H1 (cell line): ENCODE results near the gene SYTL2. TPM values are rescaled to one million over a fixed set of nuclear protein-coding genes. Genes with fewer than 3 reads are reported as not detected.
A peak's percentile ranks its signal among the peaks of the same experiment; 100 is the strongest.

ENCODE experiments used
- CTCF ChIA-PET: fragments of 300-600 bp; sonication (Branson Sonifier 250); formaldehyde crosslinking; loops from one replicate; lab custom pipeline; 2021; ENCODE audit not compliant: partially characterized antibody; lab: Charles Lee
- POLR2A ChIA-PET: fragments of 300-600 bp; sonication (Branson Sonifier 250); formaldehyde crosslinking; loops from one replicate; lab custom pipeline; 2021; ENCODE audit warnings: inconsistent platforms; ENCODE audit not compliant: partially characterized antibody; lab: Charles Lee
- DNase-seq, 2 experiments: peaks; one replicate each; pipeline versions ENCODE4 v3.0.0 to v3.0.0-alpha.2; 2010 to 2022; ENCODE audit warnings: low spot score in 2 of 2, low read depth in 1 of 2, mixed read lengths in 1 of 2
- FAIRE-seq: peaks from 2 replicates; lab custom pipeline; 2011; peaks lifted over from hg19 to GRCh38; lab: Jason Lieb, UNC
- H2AFZ ChIP-seq: 2 replicates; pipeline ENCODE4 v1.8.1; 2012; ENCODE audit warnings: low read length, inconsistent platforms
- H2AK5ac ChIP-seq: 2 replicates; pipeline ENCODE4 v1.6.1; 2013; ENCODE audit warnings: low read depth, low read length
- H2BK120ac ChIP-seq: replicated peaks from 2 replicates; pipeline ENCODE3; 2013; ENCODE audit warnings: low read depth, low read length, inconsistent platforms
- H2BK12ac ChIP-seq: 2 replicates; pipeline ENCODE4 v1.6.1; 2013; ENCODE audit warnings: low read depth, low read length
- H2BK15ac ChIP-seq: 2 replicates; pipeline ENCODE4 v1.6.1; 2013; ENCODE audit warnings: low read length
- H2BK20ac ChIP-seq: 2 replicates; pipeline ENCODE4 v1.6.1; 2013; ENCODE audit warnings: low read length
- H2BK5ac ChIP-seq: 2 replicates; pipeline ENCODE4 v1.6.1; 2013; ENCODE audit warnings: low read depth, low read length
- H3K14ac ChIP-seq: 2 replicates; pipeline ENCODE4 v1.6.1; 2013; ENCODE audit warnings: inconsistent platforms; ENCODE audit not compliant: insufficient read length
- H3K18ac ChIP-seq: 2 replicates; pipeline ENCODE4 v1.6.1; 2013; ENCODE audit warnings: low read length; ENCODE audit errors: extremely low read depth
- H3K23ac ChIP-seq: 2 replicates; pipeline ENCODE4 v1.6.1; 2013; ENCODE audit warnings: inconsistent platforms; ENCODE audit not compliant: insufficient read length
- H3K23me2 ChIP-seq: 2 replicates; pipeline ENCODE4 v1.6.1; 2013; ENCODE audit warnings: low read depth, low read length
- H3K27ac ChIP-seq: 2 replicates; pipeline ENCODE4 v1.6.1; 2011; ENCODE audit warnings: low read depth, low read length, inconsistent platforms
- H3K27me3 ChIP-seq, 4 experiments: replicated peaks in 1 of 4; 1 replicate in 1 of 4; 2 replicates in 3 of 4; pipeline versions ENCODE4 v1.6.1 to v1.8.1; 2011 to 2013; ENCODE audit warnings: low read length in 3 of 4, mild to moderate bottlenecking in 3 of 4, inconsistent platforms in 2 of 4, mixed read lengths in 2 of 4, moderate library complexity in 1 of 4; ENCODE audit not compliant: control insufficient read depth in 3 of 4, insufficient read depth in 3 of 4; ENCODE audit errors: extremely low read depth in 1 of 4
- H3K36me3 ChIP-seq, 4 experiments: 2 replicates each; pipeline versions ENCODE4 v1.6.1 to v1.8.1; 2011 to 2013; ENCODE audit warnings: mild to moderate bottlenecking in 4 of 4, low read length in 3 of 4, moderate library complexity in 2 of 4, control low read depth in 1 of 4, inconsistent platforms in 1 of 4; ENCODE audit not compliant: insufficient read depth in 4 of 4, control insufficient read depth in 2 of 4
- H3K4ac ChIP-seq: replicated peaks from 2 replicates; pipeline ENCODE3; 2013; ENCODE audit warnings: low read length, low read depth, mixed read lengths, inconsistent platforms; ENCODE audit not compliant: insufficient read length
- H3K4me1 ChIP-seq, 4 experiments: replicated peaks in 1 of 4; 1 replicate in 1 of 4; 2 replicates in 3 of 4; pipeline versions ENCODE4 v1.6.1 to v1.8.1; 2011 to 2013; ENCODE audit warnings: low read length in 3 of 4, inconsistent platforms in 2 of 4, mixed read lengths in 1 of 4; ENCODE audit not compliant: insufficient read depth in 4 of 4, control insufficient read depth in 3 of 4
- H3K4me2 ChIP-seq, 2 experiments: 2 replicates each; pipeline versions ENCODE4 v1.6.1 to v1.8.1; 2011 to 2013; ENCODE audit warnings: low read depth in 2 of 2, low read length in 2 of 2, control low read depth in 1 of 2, inconsistent platforms in 1 of 2, mild to moderate bottlenecking in 1 of 2; ENCODE audit not compliant: insufficient read depth in 1 of 2
- H3K4me3 ChIP-seq, 4 experiments: fragments of 200-600, 300-600 bp in 1 of 4; sonication (generic), shearing (Covaris generic), sonication (Bioruptor Twin) in 1 of 4; 2 replicates each; pipeline versions ENCODE4 v1.5.1 to v1.8.1; 2011 to 2016; ENCODE audit warnings: low read length in 4 of 4, low read depth in 3 of 4, control low read depth in 2 of 4, inconsistent platforms in 2 of 4, mild to moderate bottlenecking in 2 of 4, mixed read lengths in 1 of 4, moderate library complexity in 1 of 4; ENCODE audit not compliant: insufficient read depth in 2 of 4; ENCODE audit errors: extremely low read depth in 1 of 4
- H3K56ac ChIP-seq: replicated peaks from 2 replicates; pipeline ENCODE3; 2013; ENCODE audit warnings: low read depth, mild to moderate bottlenecking, mixed read lengths, low read length, inconsistent platforms; ENCODE audit not compliant: insufficient read length
- H3K79me1 ChIP-seq: 2 replicates; pipeline ENCODE4 v1.6.1; 2013; ENCODE audit warnings: low read depth, low read length, control low read depth
- H3K79me2 ChIP-seq, 2 experiments: 2 replicates each; pipeline versions ENCODE4 v1.6.1 to v1.8.1; 2012 to 2013; ENCODE audit warnings: low read length in 2 of 2, mild to moderate bottlenecking in 2 of 2, inconsistent platforms in 1 of 2; ENCODE audit not compliant: insufficient read depth in 2 of 2, control insufficient read depth in 1 of 2
- H3K9ac ChIP-seq, 4 experiments: replicated peaks in 1 of 4; 1 replicate in 1 of 4; 2 replicates in 3 of 4; pipeline versions ENCODE4 v1.6.1 to v1.8.1; 2011 to 2013; ENCODE audit warnings: low read depth in 3 of 4, low read length in 3 of 4, control low read depth in 2 of 4, mild to moderate bottlenecking in 2 of 4, moderate library complexity in 2 of 4, inconsistent platforms in 1 of 4; ENCODE audit errors: extremely low read depth in 1 of 4
- H3K9me3 ChIP-seq, 2 experiments: 2 replicates each; pipeline versions ENCODE4 v1.6.1 to v1.8.1; 2012 to 2013; ENCODE audit warnings: mild to moderate bottlenecking in 2 of 2, moderate library complexity in 2 of 2, control low read depth in 1 of 2, inconsistent platforms in 1 of 2, low read depth in 1 of 2, low read length in 1 of 2, mixed read lengths in 1 of 2; ENCODE audit not compliant: insufficient read depth in 2 of 2
- H4K20me1 ChIP-seq, 2 experiments: replicated peaks in 1 of 2; 2 replicates each; pipeline versions ENCODE3 to v1.8.1; 2011 to 2013; ENCODE audit warnings: inconsistent platforms in 2 of 2, low read length in 2 of 2, mild to moderate bottlenecking in 1 of 2; ENCODE audit not compliant: insufficient read depth in 2 of 2, control insufficient read depth in 1 of 2
- H4K5ac ChIP-seq: 2 replicates; pipeline ENCODE4 v1.6.1; 2013; ENCODE audit warnings: low read length, low read depth, mixed read lengths, inconsistent platforms; ENCODE audit not compliant: insufficient read length
- H4K8ac ChIP-seq: 2 replicates; pipeline ENCODE4 v1.8.0; 2013; ENCODE audit warnings: mild to moderate bottlenecking, moderate library complexity, low read length, inconsistent platforms; ENCODE audit not compliant: insufficient read depth; ENCODE audit errors: extremely low read depth
- H4K91ac ChIP-seq: replicated peaks from 2 replicates; pipeline ENCODE3; 2013; ENCODE audit warnings: low read length, mixed read lengths, inconsistent platforms; ENCODE audit not compliant: insufficient read length
- BCL11A ChIP-seq, 2 experiments: IDR thresholded peaks; one replicate each; pipeline ENCODE4 v1.6.1; 2011; ENCODE audit warnings: low read depth in 2 of 2, low read length in 2 of 2, mild to moderate bottlenecking in 2 of 2
- CTBP2 ChIP-seq: IDR thresholded peaks from 2 replicates; pipeline ENCODE4 v1.7.0; 2011; ENCODE audit warnings: borderline replicate concordance, mild to moderate bottlenecking, moderate library complexity, mixed read lengths, low read length; ENCODE audit not compliant: insufficient read depth, insufficient read length
- KDM1A ChIP-seq: fragments of 200-600, 300-600 bp; sonication (generic); IDR thresholded peaks from 2 replicates; pipeline ENCODE4 v1.7.1; 2016; ENCODE audit warnings: mild to moderate bottlenecking, low read length, borderline replicate concordance
- NRF1 ChIP-seq: IDR thresholded peaks from 2 replicates; pipeline ENCODE4 v1.6.1; 2011; ENCODE audit warnings: mild to moderate bottlenecking, low read depth, low read length, improper control_type of control experiment
- PHF8 ChIP-seq: fragments of 200-600 bp; sonication (generic); conservative IDR thresholded peaks from 2 replicates; pipeline ENCODE4 v1.7.1; 2012; ENCODE audit warnings: low read depth, mild to moderate bottlenecking, inconsistent platforms, low read length, moderate library complexity
- POLR2AphosphoS5 ChIP-seq: IDR thresholded peaks from 2 replicates; pipeline ENCODE4 v1.6.1; 2011; ENCODE audit warnings: low read depth, low read length
- SIN3A ChIP-seq, 2 experiments: IDR thresholded peaks in 1 of 2; conservative IDR thresholded peaks in 1 of 2; 2 replicates each; pipeline ENCODE4 v1.6.1; 2011 to 2012; ENCODE audit warnings: low read length in 2 of 2, improper control_type of control experiment in 1 of 2, low read depth in 1 of 2, mild to moderate bottlenecking in 1 of 2
- SIRT6 ChIP-seq: IDR thresholded peaks from one replicate; pipeline ENCODE4 v1.7.1; 2012; ENCODE audit warnings: low read length, inconsistent platforms
- SRF ChIP-seq: IDR thresholded peaks from 2 replicates; pipeline ENCODE4 v1.6.1; 2011; ENCODE audit warnings: mild to moderate bottlenecking, low read depth, low read length, moderate library complexity
- ZNF274 ChIP-seq: IDR thresholded peaks from 2 replicates; pipeline ENCODE4 v1.7.0; 2012; ENCODE audit warnings: low read length, borderline replicate concordance; ENCODE audit errors: extremely low read depth
- WGBS, 2 experiments: shearing (Covaris generic) in 1 of 2; methylation state at CpG; one replicate each; pipeline versions ENCODE4 v1.1.6 to v1.1.7; 2013 to 2015; ENCODE audit warnings: low lambda C conversion rate in 2 of 2, mixed read lengths in 2 of 2, inconsistent platforms in 1 of 2, low coverage in 1 of 2, missing lambda C conversion rate in 1 of 2; ENCODE audit not compliant: insufficient replicate concordance in 2 of 2, insufficient coverage in 1 of 2, insufficient read length in 1 of 2; ENCODE audit errors: extremely low coverage in 1 of 2, missing lambda C conversion rate in 1 of 2; 5-methylcytosine and 5-hydroxymethylcytosine counted together
- polyA plus RNA-seq, 7 experiments: library from polyadenylated mRNA; depleted of rRNA in 3 of 7; stranded (reverse) in 5 of 7; unstranded in 2 of 7; fragments of >200 nt in 5 of 7; fragments of 200-250 nt in 2 of 7; gene quantifications; 1 replicate in 5 of 7; 2 replicates in 1 of 7; 4 replicates in 1 of 7; pipeline versions ENCODE4 v1.2.1 to v1.2.3, GENCODE V29; 2011 to 2013; ENCODE audit warnings: missing spikeins in 2 of 7, mixed read lengths in 2 of 7
- total RNA-seq: library from RNA; stranded (reverse); fragmentation: NEBNext Ultra II Directional; extraction: Animal tissue kit (Norgen Biotek cat#: 25700); gene quantifications from 2 replicates; pipeline ENCODE4 v1.2.1, GENCODE V29; 2021

The SYTL2 gene
- total and polyA plus RNA-seq, 2 of the 8 experiments (the other 6 are each of a cell fraction or from before 2014, with no cell fraction given) = 1.3 to 9.1 TPM

- FAIRE-seq = no peak
- Histone ChIP-seq H3K79me2 (no peaks in the 10 kb centered on the region), H2AK5ac (no peak overlapping the region), H2AFZ (peak overlapping the region; percentile 95; the same call in 1 of the 2 replicates), H4K91ac (no peak overlapping the region), H3K36me3 (peaks cover 0 to 13% (median 0%) of the 10 kb centered on the region in 4 experiments; a peak in 2 of 8 replicates), H4K8ac (no peak overlapping the region), H3K23ac (no peak overlapping the region), H3K4me3 (peak overlapping the region; percentile 49 to 74 (median 58); a peak in 7 of 8 replicates), H4K5ac (no peak overlapping the region), H4K20me1 (no peaks in the 10 kb centered on the region), H2BK5ac (no peak overlapping the region), H2BK12ac (no peak overlapping the region; the same call in 1 of the 2 replicates), H3K23me2 (peaks cover 5% of the 10 kb centered on the region; the same call in 1 of the 2 replicates), H2BK15ac (no peak overlapping the region), H3K14ac (no peak overlapping the region), H3K27me3 (no peaks in the 10 kb centered on the region), H3K27ac (no peak overlapping the region), H3K9ac (peak overlapping the region; percentile 64 to 95 (median 89); a peak in 6 of 7 replicates), H3K4ac (no peak overlapping the region), H3K4me1 (peaks cover 0 to 4% (median 3%) of the 10 kb centered on the region in 4 experiments; a peak in 4 of 7 replicates), H3K9me3 (peaks cover 4 to 15% of the 10 kb centered on the region in 2 experiments; a peak in 3 of 4 replicates), H3K79me1 (no peaks in the 10 kb centered on the region), H3K18ac (peak overlapping the region; percentile 99), H2BK120ac (no peak overlapping the region), H3K4me2 (peak overlapping the region; percentile 57 to 92), H3K56ac (no peak overlapping the region), H2BK20ac (no peak overlapping the region)
- no peak for DNase-seq
- ChIA-PET POLR2A (no interaction called here), CTCF (interaction anchor here (0.9 to 1.9 kb wide), 23 partner anchors 11 to 553 kb away, joined by 3 to 6 read pairs (median 3); partner anchors contain the start of genes CREBZF and TMEM126A)
- TF ChIP-seq SIN3A (conservative IDR thresholded peaks at IDR 0.05 in 1 of 2, IDR thresholded peaks at IDR 0.05 in 1 of 2; ENCODE audit: low read depth in 1 of 2, low read length in 2 of 2) = no peak
- TF ChIP-seq NRF1 = no peak
- no peak for TF ChIP-seq SRF
- TF ChIP-seq PHF8 = no peak
- no peak for TF ChIP-seq CTBP2
- no peak for TF ChIP-seq ZNF274
- no peak for TF ChIP-seq POLR2AphosphoS5
- no peak for TF ChIP-seq KDM1A
- TF ChIP-seq SIRT6 = no peak
- no peak for TF ChIP-seq BCL11A (IDR thresholded peaks at IDR 0.05; ENCODE audit: low read depth in 2 of 2, low read length in 2 of 2)
- 54% methylated on average over 7 of the region's 7 CpGs; no CpG with 5 or more reads in 1 of the 2 experiments for WGBS, 2 experiments
Observed at GRCh38 chr11:85854212-85854556, 43.2 kb upstream of the SYTL2 start.
